ENCODE results near the gene B3GNT7. TPM values are rescaled to one million over a fixed set of nuclear protein-coding genes. Genes with fewer than 3 reads are reported as not detected.
"Not testable (repeated sequence)": the region's sequence is repeated elsewhere in the genome, so short reads cannot be mapped to it uniquely, and the experiment has no call there.

The B3GNT7 gene
- total and polyA plus RNA-seq, 7 donors = 2.9 to 40.9 (median 5.0) TPM

DNA sequence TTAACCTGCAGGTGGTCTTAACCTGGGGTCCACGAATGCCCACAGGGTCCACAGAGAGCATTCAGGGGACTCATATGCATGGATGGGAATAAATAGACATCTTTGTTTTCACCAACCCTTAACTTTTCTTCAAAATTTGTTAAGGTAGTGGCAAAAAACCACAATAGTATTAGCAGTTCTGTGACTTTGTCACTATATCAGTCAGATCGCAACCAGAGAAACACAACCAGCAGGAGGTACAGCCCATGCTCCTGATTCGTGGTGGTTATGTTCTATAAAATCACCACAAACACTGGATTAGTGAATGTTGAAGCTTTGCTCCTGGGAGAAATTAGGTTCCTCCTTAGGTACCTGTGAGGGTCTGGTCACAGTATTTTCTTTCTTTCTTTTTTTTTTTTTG is 31.6 kb downstream of the B3GNT7 start:
- Histone ChIP-seq H3K36me3 (no peaks in the 10 kb centered on the region), H3K27me3 (no peaks in the 10 kb centered on the region), H3K4me3 (no peak overlapping the region), H3K27ac (no peak overlapping the region), H3K4me1 (no peaks in the 10 kb centered on the region), H3K9me3 (peaks cover 0 to 4% (median 0%) of the 10 kb centered on the region in 4 donors)
- intact Hi-C loops (cut with DNase I) = no loop called here
- no peak for DNase-seq
- TF ChIP-seq EP300 (IDR thresholded peaks at IDR 0.05) (no peak), POLR2A (IDR thresholded peaks at IDR 0.05) (no peak), POLR2AphosphoS5 (IDR thresholded peaks at IDR 0.05) (no peak)
- WGBS, 2 donors = 88 to 91% methylated on average over 3 of the region's 3 CpGs

DNA sequence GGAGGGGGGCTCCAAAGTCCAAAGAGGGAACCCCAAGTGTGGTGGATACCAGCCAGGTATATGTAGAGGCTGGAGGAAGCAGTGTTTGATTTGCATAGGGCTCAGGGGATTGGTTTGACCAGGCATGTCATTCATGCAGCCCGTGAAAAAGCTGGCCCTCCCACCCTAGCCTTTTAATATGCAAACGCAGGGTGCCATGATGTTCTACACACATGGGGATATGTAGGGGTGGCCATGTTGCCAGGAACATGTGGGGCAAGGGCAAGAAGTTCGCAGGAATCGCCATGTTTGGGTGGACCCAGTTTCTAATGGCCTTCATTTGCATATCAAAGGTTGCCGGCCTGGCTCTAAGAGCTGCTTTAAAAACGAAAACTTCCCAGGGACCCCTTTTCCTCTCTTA is 33.6 kb downstream of the B3GNT7 start:
- Histone ChIP-seq H3K27ac (no peak overlapping the region), H3K4me1 (no peaks in the 10 kb centered on the region), H3K9me3 (peaks cover 0 to 4% (median 0%) of the 10 kb centered on the region in 4 donors), H3K27me3 (no peaks in the 10 kb centered on the region), H3K36me3 (no peaks in the 10 kb centered on the region), H3K4me3 (no peak overlapping the region)
- no peak for TF ChIP-seq EP300 (IDR thresholded peaks at IDR 0.05)
- TF ChIP-seq, protein P1, sequence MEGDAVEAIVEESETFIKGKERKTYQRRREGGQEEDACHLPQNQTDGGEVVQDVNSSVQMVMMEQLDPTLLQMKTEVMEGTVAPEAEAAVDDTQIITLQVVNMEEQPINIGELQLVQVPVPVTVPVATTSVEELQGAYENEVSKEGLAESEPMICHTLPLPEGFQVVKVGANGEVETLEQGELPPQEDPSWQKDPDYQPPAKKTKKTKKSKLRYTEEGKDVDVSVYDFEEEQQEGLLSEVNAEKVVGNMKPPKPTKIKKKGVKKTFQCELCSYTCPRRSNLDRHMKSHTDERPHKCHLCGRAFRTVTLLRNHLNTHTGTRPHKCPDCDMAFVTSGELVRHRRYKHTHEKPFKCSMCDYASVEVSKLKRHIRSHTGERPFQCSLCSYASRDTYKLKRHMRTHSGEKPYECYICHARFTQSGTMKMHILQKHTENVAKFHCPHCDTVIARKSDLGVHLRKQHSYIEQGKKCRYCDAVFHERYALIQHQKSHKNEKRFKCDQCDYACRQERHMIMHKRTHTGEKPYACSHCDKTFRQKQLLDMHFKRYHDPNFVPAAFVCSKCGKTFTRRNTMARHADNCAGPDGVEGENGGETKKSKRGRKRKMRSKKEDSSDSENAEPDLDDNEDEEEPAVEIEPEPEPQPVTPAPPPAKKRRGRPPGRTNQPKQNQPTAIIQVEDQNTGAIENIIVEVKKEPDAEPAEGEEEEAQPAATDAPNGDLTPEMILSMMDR (IDR thresholded peaks at IDR 0.05) = no peak
- TF ChIP-seq POLR2AphosphoS5 (IDR thresholded peaks at IDR 0.05) = no peak
- TF ChIP-seq POLR2A (IDR thresholded peaks at IDR 0.05) = no peak
- intact Hi-C loops (cut with DNase I) = no loop called here
- no peak for DNase-seq
- 87 to 94% methylated on average over 6 of the region's 6 CpGs for WGBS, 2 donors

DNA sequence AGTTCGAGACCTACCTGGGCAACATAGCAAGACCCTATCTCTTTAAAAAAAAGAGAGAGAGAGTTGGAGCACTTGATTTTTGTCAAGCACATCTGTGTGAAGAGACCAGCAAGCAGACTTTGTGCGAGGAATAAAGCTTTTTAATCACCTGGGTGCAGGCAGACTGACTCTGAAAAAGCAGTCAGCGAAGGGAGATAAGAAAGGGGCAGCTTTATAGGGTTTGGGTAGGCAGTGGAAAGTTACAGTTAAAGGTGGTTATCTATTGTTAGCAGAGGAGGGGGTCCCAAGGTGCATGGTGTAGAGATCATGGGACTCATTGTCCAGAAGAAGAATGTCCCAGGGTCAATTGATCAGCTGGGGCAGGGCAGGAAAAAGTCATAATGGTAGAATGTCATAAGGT is 34.4 kb downstream of the B3GNT7 start:
- intact Hi-C loops (cut with DNase I) = no loop called here
- Histone ChIP-seq H3K4me3 (no peak overlapping the region), H3K27ac (no peak overlapping the region), H3K9me3 (peaks cover 0 to 4% (median 0%) of the 10 kb centered on the region in 4 donors), H3K4me1 (no peaks in the 10 kb centered on the region), H3K27me3 (no peaks in the 10 kb centered on the region), H3K36me3 (no peaks in the 10 kb centered on the region)
- TF ChIP-seq POLR2A (IDR thresholded peaks at IDR 0.05) (no peak), EP300 (IDR thresholded peaks at IDR 0.05) (no peak), POLR2AphosphoS5 (IDR thresholded peaks at IDR 0.05) (no peak)
- TF ChIP-seq, protein P1 (IDR thresholded peaks at IDR 0.05) = no peak
- DNase-seq = no peak
- 91 to 94% methylated on average over 3 of the region's 3 CpGs for WGBS, 2 donors

DNA sequence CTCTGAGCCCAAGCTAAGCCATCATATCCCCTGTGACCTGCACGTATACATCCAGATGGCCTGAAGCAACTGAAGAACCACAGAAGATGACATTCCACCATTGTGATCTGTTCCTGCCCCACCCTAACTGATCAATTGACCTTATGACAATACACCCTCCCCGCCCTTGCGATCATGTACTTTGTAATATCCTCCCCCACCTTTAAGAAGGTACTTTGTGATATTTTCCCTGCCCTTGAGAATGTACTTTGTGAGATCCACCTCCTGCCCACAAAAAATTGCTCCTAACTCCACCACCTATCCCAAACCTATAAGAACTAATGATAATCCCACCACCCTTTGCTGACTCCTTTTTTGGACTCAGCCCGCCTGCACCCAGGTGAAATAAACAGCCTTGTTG is 34.9 kb downstream of the B3GNT7 start:
- H3K27ac ChIP-seq; intact Hi-C loops (cut with DNase I); H3K4me1 ChIP-seq; H3K36me3 ChIP-seq; H3K9me3 ChIP-seq; DNase-seq; H3K27me3 ChIP-seq; H3K4me3 ChIP-seq: not testable (repeated sequence)
- 84 to 89% methylated on average over 4 of the region's 4 CpGs for WGBS, 2 donors

DNA sequence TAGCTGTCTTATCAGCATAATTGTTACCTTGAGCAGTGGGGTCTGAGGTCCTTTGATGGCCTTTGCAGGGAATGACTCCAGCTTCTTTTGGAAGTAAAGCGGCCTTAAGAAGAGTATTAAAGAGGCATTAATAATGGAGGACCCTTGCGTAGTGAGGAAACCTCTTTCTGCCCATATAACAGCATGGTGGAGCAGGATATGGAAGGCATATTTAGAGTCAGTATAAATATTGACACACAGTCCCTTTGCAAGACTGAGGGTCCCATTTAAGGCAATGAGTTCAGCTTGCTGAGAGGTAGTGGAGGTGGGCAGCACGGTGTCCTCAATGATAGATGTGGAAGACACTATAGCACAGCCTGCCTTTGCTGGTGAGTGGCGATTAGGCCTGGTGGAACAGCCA is 36.1 kb downstream of the B3GNT7 start:
- Histone ChIP-seq H3K36me3 (no peaks in the 10 kb centered on the region), H3K27ac (no peak overlapping the region), H3K27me3 (no peaks in the 10 kb centered on the region), H3K9me3 (peaks cover 0 to 4% (median 0%) of the 10 kb centered on the region in 4 donors), H3K4me3 (no peak overlapping the region), H3K4me1 (no peaks in the 10 kb centered on the region)
- intact Hi-C loops (cut with DNase I) = no loop called here
- WGBS, 2 donors = 93 to 97% methylated on average over 4 of the region's 4 CpGs
- DNase-seq = no peak
- no peak for TF ChIP-seq POLR2A (IDR thresholded peaks at IDR 0.05)
- no peak for TF ChIP-seq EP300 (IDR thresholded peaks at IDR 0.05)

DNA sequence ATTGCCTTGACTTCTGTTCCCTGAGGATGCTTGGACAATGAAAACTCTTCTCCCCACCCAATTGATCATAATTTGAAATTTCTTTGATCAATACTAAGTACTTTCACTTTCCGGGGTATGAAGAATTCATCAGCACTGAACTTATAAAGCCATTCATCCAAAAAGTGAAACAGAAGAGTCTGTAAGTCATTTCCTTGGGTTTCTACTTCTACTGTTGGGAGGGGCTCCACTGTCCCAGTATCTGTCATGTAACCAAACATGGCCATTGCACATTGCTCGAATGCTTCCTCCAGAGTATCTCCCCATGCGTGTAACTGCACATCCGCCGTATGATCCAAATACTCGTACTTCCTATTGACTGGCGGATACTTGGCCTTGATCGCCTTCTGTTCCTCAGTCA is 38.5 kb downstream of the B3GNT7 start:
- intact Hi-C loops (cut with DNase I) = no loop called here
- TF ChIP-seq POLR2A (IDR thresholded peaks at IDR 0.05) (no peak), POLR2AphosphoS5 (IDR thresholded peaks at IDR 0.05) (no peak), EP300 (IDR thresholded peaks at IDR 0.05) (no peak)
- TF ChIP-seq, protein P1 (IDR thresholded peaks at IDR 0.05) = no peak

More for the DNA sequence above, 38.5 kb downstream of the B3GNT7 start:
- H3K36me3 ChIP-seq = no peaks in the 10 kb centered on the region
- DNase-seq = peak; percentile 9
- H3K4me3 ChIP-seq = no peak overlapping the region
- no peaks in the 10 kb centered on the region for H3K27me3 ChIP-seq
- H3K4me1 ChIP-seq = no peaks in the 10 kb centered on the region
- peaks cover 0 to 4% (median 0%) of the 10 kb centered on the region in 4 donors for H3K9me3 ChIP-seq
- WGBS, 2 donors = 87 to 92% methylated on average over 8 of the region's 8 CpGs
- H3K27ac ChIP-seq = no peak overlapping the region
